Kidney (tissue), 14 donors: ENCODE data around the gene CAMTA1. TPM values are rescaled to one million over a fixed set of nuclear protein-coding genes. Genes with fewer than 3 reads are reported as not detected.

Experiments used
- DNase-seq, 5 donors: peaks; one replicate each; pipeline ENCODE4 v3.0.0-alpha.2; 2013 to 2020
- FAIRE-seq: peaks from 2 replicates; lab custom pipeline; 2012; peaks lifted over from hg19 to GRCh38; lab: Jason Lieb, UNC
- H3K27ac ChIP-seq, 2 donors: one replicate each; pipeline ENCODE4 v1.7.0; 2013; ENCODE audit warnings: low read depth in 2 of 2, low read length in 2 of 2, inconsistent platforms in 1 of 2
- H3K27me3 ChIP-seq: one replicate; pipeline ENCODE4 v1.7.1; 2013; ENCODE audit warnings: low read length, inconsistent platforms; ENCODE audit not compliant: control insufficient read depth, insufficient read depth
- H3K36me3 ChIP-seq, 3 donors: one replicate each; pipeline versions ENCODE4 v1.7.0 to v1.7.1; 2013; ENCODE audit warnings: low read length in 3 of 3, control low read depth in 1 of 3, inconsistent platforms in 1 of 3; ENCODE audit not compliant: insufficient read depth in 3 of 3, control insufficient read depth in 2 of 3
- H3K4me1 ChIP-seq, 3 donors: one replicate each; pipeline versions ENCODE4 v1.7.0 to v1.7.1; 2013; ENCODE audit warnings: low read length in 3 of 3, inconsistent platforms in 1 of 3, low read depth in 1 of 3; ENCODE audit not compliant: control insufficient read depth in 2 of 3, insufficient read depth in 2 of 3
- H3K4me3 ChIP-seq, 3 donors: one replicate each; pipeline versions ENCODE4 v1.7.0 to v1.8.1; 2013; ENCODE audit warnings: low read length in 3 of 3, control low read depth in 1 of 3, inconsistent platforms in 1 of 3
- H3K9ac ChIP-seq, 3 donors: one replicate each; pipeline versions ENCODE4 v1.7.0 to v1.7.1; 2013; ENCODE audit warnings: low read length in 3 of 3, control low read depth in 1 of 3, inconsistent platforms in 1 of 3
- H3K9me3 ChIP-seq, 3 donors: one replicate each; pipeline versions ENCODE4 v1.7.0 to v1.7.1; 2013; ENCODE audit warnings: low read length in 3 of 3, control low read depth in 1 of 3, inconsistent platforms in 1 of 3; ENCODE audit not compliant: control insufficient read depth in 2 of 3, insufficient read depth in 1 of 3
- CTCF ChIP-seq: IDR thresholded peaks from 3 replicates; pipeline ENCODE4 v1.5.1; 2012; ENCODE audit warnings: mild to moderate bottlenecking, moderate library complexity, borderline replicate concordance; ENCODE audit not compliant: insufficient read depth; ENCODE audit errors: extremely low read depth
- intact Hi-C: fragments of 100-400 bp; cut with DNase I; formaldehyde crosslinking; loops from one replicate; pipeline ENCODE4 v1.11.1; 2022
- polyA plus RNA-seq: library from polyadenylated mRNA; stranded (reverse); fragments of 350-450 nt; fragmentation: Illumina TruSeq; extraction: RNeasy Lipid Tissue Mini Kit (QIAGEN cat#74804); gene quantifications from one replicate; pipeline ENCODE4 v1.2.3, GENCODE V29; 2014; ENCODE audit warnings: low read depth, low replicate concordance; ENCODE audit not compliant: insufficient read depth
- total RNA-seq: library from RNA; stranded (reverse); fragmentation: NEBNext Ultra II Directional; extraction: Animal tissue kit (Norgen Biotek cat#: 25700); gene quantifications from one replicate; pipeline ENCODE4 v1.2.1, GENCODE V29; 2021
- donor health status: control.
- donor health status: control.
- donor health status: control.
- donor health status: control.
- donor health status: control.
- donor health status: DM: yes; HTN: yes; CAD: no.
- donor health status: Normal renal cell carcinoma (clear cell type).

Gene CAMTA1
- total and polyA plus RNA-seq, 2 donors from 2014 or later = 79.0 to 170 TPM

DNA sequence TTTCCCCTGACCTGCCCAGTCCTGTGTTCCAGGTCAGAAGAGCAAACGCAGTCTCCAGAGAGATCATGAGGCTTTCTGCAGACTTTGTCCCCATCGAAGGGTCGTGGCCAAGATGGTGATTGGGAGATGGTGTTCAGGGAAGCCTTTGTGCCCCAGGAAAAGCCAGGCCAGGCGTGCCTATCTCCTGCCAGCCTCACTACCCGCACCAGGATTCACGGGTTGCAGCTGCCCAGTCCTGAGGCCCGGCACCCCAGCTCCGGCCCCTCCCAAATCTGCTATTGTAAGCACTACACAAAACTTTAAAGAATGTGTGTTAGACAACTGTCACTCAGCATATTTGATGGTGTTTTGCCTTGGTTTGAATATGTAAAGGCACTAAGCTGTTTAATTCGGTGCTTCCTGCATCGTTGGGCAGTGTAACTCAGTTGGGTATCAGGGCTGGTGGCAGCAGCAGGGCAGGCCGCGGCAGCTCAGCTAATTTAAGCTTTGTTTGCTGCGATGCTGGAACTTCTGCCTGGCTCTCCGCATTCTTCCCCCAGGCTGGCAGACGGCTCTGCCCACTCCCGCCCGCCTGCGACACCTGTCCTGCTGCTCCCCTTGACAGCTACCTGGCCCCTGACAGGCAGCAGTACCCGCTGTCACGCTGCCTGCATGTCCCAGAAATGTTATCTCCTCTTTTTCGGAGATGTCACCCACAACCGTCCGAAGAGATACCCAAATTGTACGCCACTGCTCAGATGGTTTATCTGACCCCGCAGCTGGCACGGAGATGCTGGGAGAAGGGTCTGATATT is 776.9 kb downstream of the CAMTA1 start:
- no peak for FAIRE-seq
- no peak overlapping the region for H3K27ac ChIP-seq
- peaks cover 0 to 2% (median 0%) of the 10 kb centered on the region in 3 donors for H3K4me1 ChIP-seq
- H3K4me3 ChIP-seq = no peak overlapping the region
- H3K27me3 ChIP-seq = no peaks in the 10 kb centered on the region
- no peaks in the 10 kb centered on the region for H3K9me3 ChIP-seq
- TF ChIP-seq CTCF = no peak
- H3K9ac ChIP-seq = no peak overlapping the region
- intact Hi-C loops = no loop called here
- DNase-seq = peak in 1 of 5 donors; percentile 29
- H3K36me3 ChIP-seq = no peaks in the 10 kb centered on the region

GRCh38 chr1:7562729-7563605 is 777.7 kb downstream of the CAMTA1 start:
- TF ChIP-seq CTCF = no peak
- FAIRE-seq = no peak
- peak in 2 of 5 donors; percentile 29 to 53 for DNase-seq

GRCh38 chr1:7564137-7564536 is 778.9 kb downstream of the CAMTA1 start:
- H3K4me1 ChIP-seq = peaks cover 0 to 2% (median 0%) of the 10 kb centered on the region in 3 donors
- no peaks in the 10 kb centered on the region for H3K27me3 ChIP-seq
- H3K36me3 ChIP-seq = peaks cover 0 to 9% (median 0%) of the 10 kb centered on the region in 3 donors
- no peak overlapping the region for H3K4me3 ChIP-seq
- H3K27ac ChIP-seq = no peak overlapping the region
- no peak for TF ChIP-seq CTCF
- H3K9me3 ChIP-seq = peaks cover 0 to 10% (median 0%) of the 10 kb centered on the region in 3 donors
- intact Hi-C loops = no loop called here
- no peak overlapping the region for H3K9ac ChIP-seq
- FAIRE-seq = no peak
- DNase-seq = peak in 3 of 5 donors; percentile 30 to 36 (median 30)

More at GRCh38 chr1:7562729-7563605, 777.7 kb downstream of the CAMTA1 start:
- H3K9me3 ChIP-seq = no peaks in the 10 kb centered on the region
- intact Hi-C loops = no loop called here
- H3K4me1 ChIP-seq = peaks cover 0 to 2% (median 0%) of the 10 kb centered on the region in 3 donors
- H3K27ac ChIP-seq = no peak overlapping the region
- no peaks in the 10 kb centered on the region for H3K27me3 ChIP-seq
- no peak overlapping the region for H3K9ac ChIP-seq
- no peak overlapping the region for H3K4me3 ChIP-seq
- H3K36me3 ChIP-seq = no peaks in the 10 kb centered on the region
